Motor neuron (in vitro differentiated cells): Measurements from ENCODE around the gene VWA8. TPM values are rescaled to one million over a fixed set of nuclear protein-coding genes. Genes with fewer than 3 reads are reported as not detected.
"Not testable (repeated sequence)": the region's sequence is repeated elsewhere in the genome, so short reads cannot be mapped to it uniquely, and the experiment has no call there.

Experiments
- ATAC-seq, 8 experiments: fragments of 200-7000 bp; cut with Tn5 transposase; replicated peaks in 6 of 8; 2 replicates each; pipeline ENCODE4 v1.8.0; 2021; ENCODE audit warnings: mild to moderate bottlenecking in 8 of 8, moderate library complexity in 8 of 8
- H3K27ac ChIP-seq, 2 donors: fragments of 250-450 bp; sonication (Bioruptor Pico); 2 replicates each; pipeline ENCODE4 v1.9.0; 2021; ENCODE audit warnings: antibody characterized with exemption in 2 of 2, mild to moderate bottlenecking in 2 of 2, moderate library complexity in 1 of 2
- H3K4me1 ChIP-seq, 2 donors: fragments of 250-450 bp; sonication (Bioruptor Pico); replicated peaks in 1 of 2; 2 replicates each; pipeline ENCODE4 v1.6.1; 2021; ENCODE audit warnings: antibody characterized with exemption in 2 of 2, mild to moderate bottlenecking in 2 of 2, moderate library complexity in 1 of 2
- H3K4me3 ChIP-seq, 5 donors: fragments of 250-450 bp; sonication (Bioruptor Pico); 2 replicates each; pipeline ENCODE4 v1.9.0; 2021; ENCODE audit warnings: antibody characterized with exemption in 5 of 5, mild to moderate bottlenecking in 5 of 5, moderate library complexity in 4 of 5
- WGBS, 10 experiments: fragments of 450-650 bp; shearing (Covaris generic); methylation state at CpG; one replicate each; pipeline ENCODE4 v1.0.0; 2022; 5-methylcytosine and 5-hydroxymethylcytosine counted together
- in situ Hi-C, 9 experiments: fragments of 400-800 bp; cut with MboI; loops; one replicate each; pipeline ENCODE4 v1.15.0; 2021; ENCODE audit warnings: low sequenced_read_pairs in 9 of 9, low pct_unique_long_range_greater_than_20kb in 2 of 9; ENCODE audit not compliant: unreplicated experiment in 9 of 9
- total RNA-seq, 8 experiments: library from RNA; unstranded; fragments of 300-600 nt; gene quantifications; 2 replicates each; pipeline versions ENCODE4 v1.2.3 to v1.2.4, GENCODE V29; 2022

Gene VWA8
- total RNA-seq, 8 experiments from 2014 or later = 9.1 to 31.7 (median 11.8) TPM

DNA sequence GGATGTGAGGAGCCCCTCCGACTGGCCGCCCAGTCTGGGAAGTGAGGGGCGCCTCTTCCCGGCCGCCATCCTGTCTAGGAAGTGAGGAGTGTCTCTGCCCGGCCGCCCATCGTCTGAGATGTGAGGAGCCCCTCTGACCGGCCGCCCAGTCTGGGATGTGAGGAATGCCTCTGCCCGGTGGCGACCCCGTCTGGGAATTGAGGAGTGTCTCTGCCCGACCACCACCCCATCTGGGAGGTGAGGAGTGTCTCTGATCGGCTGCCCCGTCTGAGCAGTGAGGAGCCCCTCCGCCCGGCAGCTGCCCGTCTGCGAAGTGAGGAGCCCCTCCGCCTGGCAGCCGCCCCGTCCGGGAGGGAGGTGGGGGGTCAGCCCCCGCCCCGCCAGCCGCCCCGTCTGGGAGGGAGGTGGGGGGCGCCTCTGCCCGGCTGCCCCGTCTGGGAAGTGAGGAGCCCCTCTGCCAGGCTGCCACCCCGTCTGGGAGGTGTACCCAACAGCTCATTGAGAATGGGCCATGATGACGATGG, 389.0 kb downstream of the VWA8 start:
- in situ Hi-C loops, H3K4me3 ChIP-seq, ATAC-seq, H3K4me1 ChIP-seq, H3K27ac ChIP-seq: not testable (repeated sequence)
- no CpG with 5 or more reads among the region's 33 CpGs for WGBS, 10 experiments

- Histone ChIP-seq H3K4me3 (no peak overlapping the region), H3K27ac (no peak overlapping the region)
- no peak for ATAC-seq
These were observed 391.9 kb downstream of the VWA8 start for GRCh38 chr13:41568972-41569351.

GRCh38 chr13:41568143-41568971, 392.6 kb downstream of the VWA8 start:
- no peak for ATAC-seq
- Histone ChIP-seq H3K27ac (no peak overlapping the region), H3K4me3 (no peak overlapping the region), H3K4me1 (peaks cover 5 to 10% of the 10 kb centered on the region in 2 donors)
- in situ Hi-C loops = no loop called here
- WGBS, 10 experiments = 71 to 100% (median 86%) methylated on average over 1 to 9 of the region's 9 CpGs

More at GRCh38 chr13:41568972-41569351, 391.9 kb downstream of the VWA8 start:
- WGBS, 10 experiments = 59 to 100% (median 90%) methylated on average over 2 to 3 of the region's 3 CpGs; no CpG with 5 or more reads in 1 of the 10 experiments
- in situ Hi-C loops = no loop called here
- H3K4me1 ChIP-seq = peaks cover 5 to 10% of the 10 kb centered on the region in 2 donors

DNA sequence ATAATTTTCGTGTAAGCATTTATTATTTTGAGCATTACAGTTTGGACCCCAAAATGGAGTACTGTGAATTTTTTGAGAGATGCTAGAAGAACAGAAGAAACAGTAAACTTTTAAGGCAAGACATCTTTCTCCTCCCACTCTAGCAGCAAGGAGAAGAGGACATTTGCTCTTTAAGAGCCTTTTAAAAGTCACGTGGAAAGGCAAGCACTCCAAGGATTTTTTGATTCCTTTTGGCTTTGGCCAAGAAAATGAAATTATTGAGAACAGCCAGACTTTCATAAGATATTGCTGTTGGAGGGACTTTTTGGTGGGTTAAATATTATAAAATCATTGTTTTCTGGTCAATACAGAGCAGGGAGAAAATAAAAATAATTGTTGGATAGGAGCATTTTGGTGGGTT, 393.5 kb downstream of the VWA8 start:
- ATAC-seq = no peak
- no peak overlapping the region for H3K27ac ChIP-seq
- H3K4me1 ChIP-seq = peaks cover 5 to 10% of the 10 kb centered on the region in 2 donors
- 72 to 100% (median 83%) methylated on average over 1 to 2 of the region's 2 CpGs for WGBS, 10 experiments
- H3K4me3 ChIP-seq = no peak overlapping the region
- in situ Hi-C loops = no loop called here

DNA sequence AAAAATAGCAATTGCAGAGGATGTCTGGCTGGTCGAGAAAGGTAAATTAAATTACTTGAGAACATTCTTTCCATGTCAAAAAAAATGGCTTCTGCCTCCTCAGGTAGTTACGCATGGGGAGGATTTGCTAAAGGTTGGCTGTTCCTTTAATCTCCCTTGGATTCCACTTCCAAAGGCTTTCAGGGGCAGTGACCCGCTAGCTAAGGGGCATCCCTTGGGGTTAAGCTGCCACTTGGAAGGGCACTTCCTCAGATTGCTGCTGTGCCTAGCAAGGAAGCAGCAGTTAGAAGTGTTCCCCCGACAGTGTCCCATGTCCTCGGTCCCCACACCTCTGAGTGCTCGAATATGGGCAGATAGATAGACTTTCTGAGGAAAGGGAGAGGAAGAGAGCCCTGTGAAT, 395.1 kb downstream of the VWA8 start:
- H3K4me1 ChIP-seq = peaks cover 5 to 10% of the 10 kb centered on the region in 2 donors
- H3K27ac ChIP-seq = no peak overlapping the region

GRCh38 chr13:41565216-41565615, 395.7 kb downstream of the VWA8 start:
- WGBS, 10 experiments = 0 to 25% (median 17%) methylated on average over 1 to 3 of the region's 3 CpGs; no CpG with 5 or more reads in 4 of the 10 experiments
- H3K4me3 ChIP-seq = no peak overlapping the region
- H3K27ac ChIP-seq = peak overlapping the region in 1 of 2 donors; percentile 17
- peak; percentile 58 to 97 (median 93) for ATAC-seq
- H3K4me1 ChIP-seq = peaks cover 5 to 10% of the 10 kb centered on the region in 2 donors
- in situ Hi-C loops = no loop called here

More for the DNA sequence above, 395.1 kb downstream of the VWA8 start:
- H3K4me3 ChIP-seq = no peak overlapping the region
- 40 to 100% (median 89%) methylated on average over 1 to 4 of the region's 6 CpGs; no CpG with 5 or more reads in 3 of the 10 experiments for whole genome bisulfite sequencing, 10 experiments
- ATAC-seq = no peak
- in situ Hi-C loops = no loop called here

DNA sequence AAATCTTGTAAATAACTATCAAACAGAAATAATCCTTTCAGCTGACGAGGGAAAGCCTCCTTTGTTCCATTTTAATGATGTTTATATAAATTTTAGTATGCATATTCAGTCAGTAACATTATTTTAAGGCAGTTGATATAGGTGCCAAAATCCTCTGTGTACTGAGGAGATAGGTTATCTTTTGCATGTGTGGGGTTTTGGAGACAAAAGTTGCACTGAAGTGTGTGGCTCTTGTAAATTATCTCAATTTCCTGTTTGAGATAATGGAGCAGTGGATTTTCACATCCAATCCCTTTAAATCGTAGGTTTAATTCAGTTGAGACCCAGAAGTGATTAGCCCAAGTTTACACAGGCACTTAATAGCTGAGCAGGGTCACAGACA, 396.9 kb downstream of the VWA8 start:
- in situ Hi-C loops = no loop called here

GRCh38 chr13:41563341-41563983, 397.4 kb downstream of the VWA8 start:
- in situ Hi-C loops = no loop called here
- 39 to 87% (median 58%) methylated on average over 1 to 5 of the region's 7 CpGs; no CpG with 5 or more reads in 5 of the 10 experiments for WGBS, 10 experiments
- no peak overlapping the region for H3K4me3 ChIP-seq
- H3K27ac ChIP-seq = no peak overlapping the region
- ATAC-seq = no peak
- H3K4me1 ChIP-seq = peaks cover 5 to 10% of the 10 kb centered on the region in 2 donors

More for the DNA sequence above, 396.9 kb downstream of the VWA8 start:
- Histone ChIP-seq H3K4me3 (no peak overlapping the region), H3K27ac (no peak overlapping the region), H3K4me1 (peaks cover 5 to 10% of the 10 kb centered on the region in 2 donors)
- WGBS, 10 experiments = 38 to 100% (median 67%) methylated on average over 1 to 2 of the region's 2 CpGs; no CpG with 5 or more reads in 1 of the 10 experiments
- no peak for ATAC-seq

DNA sequence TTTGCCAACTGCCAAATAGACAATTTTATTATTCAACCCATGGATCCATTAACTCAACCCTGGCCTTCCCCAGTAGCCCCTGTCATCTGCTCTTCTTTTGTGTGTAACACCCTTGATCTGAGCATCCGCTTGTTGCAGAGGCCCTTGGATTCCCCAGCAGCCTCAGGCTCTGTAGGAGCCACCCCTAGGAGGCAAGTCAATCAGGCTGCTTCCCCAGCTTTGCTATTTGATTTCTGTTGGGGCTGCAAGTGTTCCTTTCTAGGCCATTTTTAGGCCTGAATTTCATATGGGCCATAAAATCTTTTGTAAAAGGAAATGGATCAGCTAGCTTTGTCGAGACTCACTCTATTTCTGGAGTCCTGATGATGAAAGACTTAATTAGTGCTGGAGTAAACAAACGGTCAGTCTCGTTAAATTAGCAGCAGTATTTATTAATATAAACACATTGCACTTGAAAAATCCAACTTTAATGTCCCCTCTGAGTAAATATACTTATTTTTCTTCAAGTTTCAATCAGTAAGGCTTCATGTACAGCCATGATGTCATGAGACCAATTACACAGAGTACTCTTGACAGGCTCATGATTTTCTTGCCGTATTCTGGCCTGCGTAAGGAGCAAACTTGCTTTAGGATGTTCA, 398.2 kb downstream of the VWA8 start:
- in situ Hi-C loops = no loop called here
- Histone ChIP-seq H3K27ac (no peak overlapping the region), H3K4me1 (peaks cover 5 to 10% of the 10 kb centered on the region in 2 donors), H3K4me3 (no peak overlapping the region)
- WGBS, 10 experiments = 31 to 100% (median 75%) methylated on average over 1 to 6 of the region's 6 CpGs
- ATAC-seq = peak in 4 of 8 experiments; percentile 7 to 53 (median 41)

DNA sequence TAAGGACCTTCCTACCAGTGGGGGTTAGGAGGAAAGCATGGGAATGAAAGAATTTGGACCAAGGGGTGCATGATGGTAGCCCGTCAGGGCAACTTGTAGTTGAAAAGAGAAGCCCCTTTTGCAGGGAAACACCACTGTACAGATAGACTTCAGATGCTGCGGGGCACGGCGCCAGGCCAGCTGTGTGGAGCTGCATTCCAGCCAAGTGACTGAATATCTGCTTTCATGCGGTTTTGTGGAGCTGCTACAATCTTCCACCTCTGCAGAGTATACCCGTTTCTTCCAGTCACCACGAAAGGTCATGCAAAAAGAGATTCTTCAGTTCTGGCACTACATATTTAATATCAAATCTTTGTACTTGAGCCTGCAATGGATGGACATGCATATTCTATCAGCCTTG, 398.8 kb downstream of the VWA8 start:
- peak in 3 of 8 experiments; percentile 39 to 81 (median 75) for ATAC-seq
- Histone ChIP-seq H3K27ac (no peak overlapping the region), H3K4me3 (no peak overlapping the region), H3K4me1 (peaks cover 5 to 10% of the 10 kb centered on the region in 2 donors)
- WGBS, 10 experiments = 0 to 100% (median 10%) methylated on average over 1 to 7 of the region's 7 CpGs; no CpG with 5 or more reads in 3 of the 10 experiments
- in situ Hi-C loops = no loop called here

- H3K4me1 ChIP-seq = peaks cover 5 to 10% of the 10 kb centered on the region in 2 donors
- no peak overlapping the region for H3K27ac ChIP-seq
- no peak overlapping the region for H3K4me3 ChIP-seq
- 0 to 83% (median 56%) methylated on average over 1 to 4 of the region's 4 CpGs; no CpG with 5 or more reads in 2 of the 10 experiments for WGBS, 10 experiments
- no peak for ATAC-seq
- in situ Hi-C loops = no loop called here
These were observed 399.7 kb downstream of the VWA8 start for GRCh38 chr13:41561170-41561569.

DNA sequence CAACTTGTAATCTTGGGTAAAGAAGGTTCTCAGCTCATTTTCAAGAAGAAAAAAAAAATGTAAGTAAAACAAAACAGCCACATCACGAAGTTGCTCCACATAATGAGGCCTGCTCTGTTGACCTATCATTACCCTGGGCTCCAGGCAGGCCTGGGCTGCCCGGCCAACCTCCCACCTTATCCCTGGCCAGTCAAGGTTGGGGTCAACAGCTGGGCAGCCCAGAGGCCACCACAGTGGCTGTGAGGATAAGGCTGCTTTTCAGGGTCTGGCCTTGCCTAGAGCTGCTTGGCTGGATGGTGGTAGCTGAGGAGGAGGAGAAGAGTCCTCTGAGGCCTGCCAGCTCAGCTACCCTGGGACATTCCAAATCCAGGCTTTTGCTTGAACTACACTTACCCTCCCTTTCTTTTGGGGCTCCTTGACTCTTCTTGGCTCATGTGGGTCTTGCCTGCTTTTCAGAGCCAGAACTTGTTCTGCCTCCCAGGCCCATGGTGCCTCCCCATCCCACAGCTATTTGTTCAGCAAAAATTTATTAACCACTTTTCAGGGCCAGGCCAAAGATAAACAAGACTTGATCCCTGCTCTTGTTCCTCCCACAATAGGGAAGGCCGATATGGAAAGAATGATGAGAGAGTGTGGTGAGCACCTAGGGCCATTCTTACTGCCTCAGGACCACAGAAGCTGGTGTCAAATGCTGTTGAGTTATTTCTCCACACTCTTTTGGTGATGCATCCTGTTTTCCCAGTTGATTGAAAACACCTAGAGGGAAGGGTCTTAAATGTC, 401.9 kb downstream of the VWA8 start:
- in situ Hi-C loops = no loop called here
- Histone ChIP-seq H3K4me3 (no peak overlapping the region), H3K4me1 (no peaks in the 10 kb centered on the region), H3K27ac (no peak overlapping the region)
- WGBS, 10 experiments = 57 to 100% (median 79%) methylated on average over 1 to 3 of the region's 3 CpGs; no CpG with 5 or more reads in 3 of the 10 experiments
- no peak for ATAC-seq
